HEK293 (cell line): ENCODE results near the gene CDK6.

Experiments
- CTCF ChIA-PET: fragments of 350-600 bp; formaldehyde crosslinking; extraction: SDS; loops from one replicate; lab custom pipeline; 2021; ENCODE audit warnings: antibody characterized with exemption; lab: Yijun Ruan, JAX
- POLR2A ChIA-PET: fragments of 300-600 bp; formaldehyde crosslinking; extraction: SDS; loops from one replicate; lab custom pipeline; 2020; ENCODE audit warnings: antibody characterized with exemption, inconsistent platforms; lab: Yijun Ruan, JAX
- H3K27ac ChIP-seq: fragments of 200-500 bp; sonication (Bioruptor generic); 2 replicates; pipeline ENCODE4 v1.5.1; 2014; ENCODE audit warnings: low read depth, low read length, control low read depth, inconsistent platforms; ENCODE audit errors: extremely low read depth
- H3K36me3 ChIP-seq, 2 experiments: fragments of 200-500 bp in 1 of 2; sonication (Bioruptor generic) in 1 of 2; 1 replicate in 1 of 2; 2 replicates in 1 of 2; pipeline ENCODE4 v1.5.1; 2014 to 2017; ENCODE audit warnings: inconsistent platforms in 2 of 2, low read length in 2 of 2; ENCODE audit not compliant: control insufficient read depth in 2 of 2, insufficient read depth in 1 of 2
- H3K4me1 ChIP-seq: fragments of 200-500 bp; sonication (Bioruptor generic); 2 replicates; pipeline ENCODE4 v1.5.1; 2014; ENCODE audit warnings: mild to moderate bottlenecking, low read length, inconsistent platforms; ENCODE audit not compliant: control insufficient read depth, insufficient read depth
- H3K4me3 ChIP-seq: 2 replicates; pipeline ENCODE4 v1.5.1; 2011; ENCODE audit warnings: low read depth, mild to moderate bottlenecking, control low read depth, low read length, moderate library complexity
- H3K9me3 ChIP-seq: fragments of 200-500 bp; sonication (Bioruptor generic); 2 replicates; pipeline ENCODE4 v1.5.1; 2014; ENCODE audit warnings: low read depth, low read length, inconsistent platforms; ENCODE audit not compliant: control insufficient read depth, insufficient read depth
- GLIS1 ChIP-seq: fragments of 450-650 bp; formaldehyde crosslinking; IDR thresholded peaks from 2 replicates; pipeline ENCODE4 v1.5.1; 2016; ENCODE audit warnings: missing biosample characterization, missing genetic modification characterization
- KLF7 ChIP-seq: fragments of 450-650 bp; formaldehyde crosslinking; IDR thresholded peaks from 2 replicates; pipeline ENCODE4 v1.5.1; 2016; ENCODE audit warnings: missing biosample characterization, missing genetic modification characterization, borderline replicate concordance
- KLF9 ChIP-seq: fragments of 450-650 bp; formaldehyde crosslinking; IDR thresholded peaks from 2 replicates; pipeline ENCODE4 v1.5.1; 2016; ENCODE audit warnings: missing biosample characterization, missing genetic modification characterization, low read depth
- PRDM1 ChIP-seq: fragments of 450-650 bp; formaldehyde crosslinking; IDR thresholded peaks from 2 replicates; pipeline ENCODE4; 2016; ENCODE audit warnings: missing biosample characterization, missing genetic modification characterization
- SCRT1 ChIP-seq: fragments of 450-650 bp; formaldehyde crosslinking; IDR thresholded peaks from 2 replicates; pipeline ENCODE4 v1.5.1; 2016; ENCODE audit warnings: missing biosample characterization, missing genetic modification characterization, borderline replicate concordance
- SP3 ChIP-seq: fragments of 450-650 bp; formaldehyde crosslinking; IDR thresholded peaks from 2 replicates; pipeline ENCODE4 v1.5.1; 2016; ENCODE audit warnings: missing biosample characterization, missing genetic modification characterization
- ZNF10 ChIP-seq: fragments of 450-650 bp; formaldehyde crosslinking; IDR thresholded peaks from 2 replicates; pipeline ENCODE4 v1.5.1; 2017; ENCODE audit warnings: missing biosample characterization, missing genetic modification characterization
- ZNF311 ChIP-seq: fragments of 450-650 bp; formaldehyde crosslinking; IDR thresholded peaks from 2 replicates; pipeline ENCODE4 v1.5.1; 2017; ENCODE audit warnings: missing biosample characterization, missing genetic modification characterization, borderline replicate concordance
- ZNF350 ChIP-seq: fragments of 450-650 bp; formaldehyde crosslinking; IDR thresholded peaks from 2 replicates; pipeline ENCODE4 v1.5.0; 2017; ENCODE audit warnings: missing biosample characterization, mild to moderate bottlenecking, missing genetic modification characterization
- ZNF404 ChIP-seq: fragments of 450-650 bp; formaldehyde crosslinking; IDR thresholded peaks from 2 replicates; pipeline ENCODE4 v1.5.1; 2017; ENCODE audit warnings: missing biosample characterization, missing genetic modification characterization
- ZNF416 ChIP-seq: fragments of 450-650 bp; formaldehyde crosslinking; IDR thresholded peaks from 2 replicates; pipeline ENCODE4 v1.5.1; 2016; ENCODE audit warnings: missing biosample characterization, missing genetic modification characterization
- ZNF501 ChIP-seq: fragments of 450-650 bp; formaldehyde crosslinking; IDR thresholded peaks from 2 replicates; pipeline ENCODE4 v1.5.1; 2016; ENCODE audit warnings: missing biosample characterization, missing genetic modification characterization
- ZNF549 ChIP-seq: fragments of 450-650 bp; IDR thresholded peaks from 2 replicates; pipeline ENCODE4 v1.5.1; 2018; ENCODE audit warnings: missing biosample characterization, missing genetic modification characterization, mild to moderate bottlenecking, inconsistent platforms, moderate library complexity
- ZNF785 ChIP-seq: fragments of 450-650 bp; formaldehyde crosslinking; IDR thresholded peaks from 2 replicates; pipeline ENCODE4 v1.5.1; 2016; ENCODE audit warnings: missing biosample characterization, missing genetic modification characterization
- ZNF830 ChIP-seq: fragments of 450-650 bp; IDR thresholded peaks from 2 replicates; pipeline ENCODE4 v1.5.0; 2018; ENCODE audit warnings: missing biosample characterization, missing genetic modification characterization, low read depth, mild to moderate bottlenecking, moderate library complexity
- ZSCAN23 ChIP-seq: fragments of 450-650 bp; formaldehyde crosslinking; IDR thresholded peaks from 2 replicates; pipeline ENCODE4 v1.5.1; 2016; ENCODE audit warnings: missing biosample characterization, missing genetic modification characterization
- TF ChIP-seq, protein P1 (sequence below): fragments of 450-650 bp; formaldehyde crosslinking; IDR thresholded peaks from 2 replicates; pipeline ENCODE4 v1.5.1; 2016; ENCODE audit warnings: missing biosample characterization, missing genetic modification characterization
- TF ChIP-seq, protein P2 (sequence below): fragments of 450-650 bp; formaldehyde crosslinking; conservative IDR thresholded peaks from 2 replicates; pipeline ENCODE4 v1.5.1; 2016; ENCODE audit warnings: low read depth, missing biosample characterization, missing genetic modification characterization
- TF ChIP-seq, protein P3 (sequence below): fragments of 450-650 bp; formaldehyde crosslinking; IDR thresholded peaks from 2 replicates; pipeline ENCODE4 v1.5.1; 2016; ENCODE audit warnings: missing biosample characterization, missing genetic modification characterization
- TF ChIP-seq, protein P4 (sequence below): fragments of 450-650 bp; formaldehyde crosslinking; IDR thresholded peaks from 2 replicates; pipeline ENCODE4 v1.5.1; 2016; ENCODE audit warnings: missing biosample characterization, missing genetic modification characterization

The CDK6 gene

DNA sequence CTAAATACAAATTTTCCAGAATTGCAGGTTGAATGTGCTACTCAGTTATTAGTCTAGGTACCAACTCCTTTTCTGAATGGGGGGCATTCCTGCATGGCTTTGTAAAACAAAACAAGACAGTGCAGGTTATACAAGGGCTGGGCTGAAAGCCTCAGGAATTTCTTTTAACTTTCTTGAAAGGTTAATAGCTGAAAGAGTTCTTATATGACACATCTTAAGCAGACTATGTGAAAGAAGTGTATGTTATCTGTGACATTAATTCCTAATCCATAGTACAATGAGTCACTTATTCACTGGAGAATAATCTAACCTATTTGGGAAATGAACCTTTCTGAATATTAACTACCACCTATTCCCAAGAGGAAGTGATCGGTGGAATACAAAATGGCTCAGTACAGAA is 130.5 kb downstream of the CDK6 start:
- Histone ChIP-seq H3K4me1 (no peaks in the 10 kb centered on the region), H3K9me3 (no peaks in the 10 kb centered on the region), H3K27ac (no peak overlapping the region), H3K36me3 (no peaks in the 10 kb centered on the region), H3K4me3 (no peak overlapping the region)
- ChIA-PET POLR2A (no interaction called here), CTCF (interaction anchor here (0.6 kb wide), 1 partner anchor 92 kb away, joined by 3 read pairs; no protein-coding TSS in a partner anchor)
- TF ChIP-seq ZSCAN23 (tag by site-specific recombination) = no peak

DNA sequence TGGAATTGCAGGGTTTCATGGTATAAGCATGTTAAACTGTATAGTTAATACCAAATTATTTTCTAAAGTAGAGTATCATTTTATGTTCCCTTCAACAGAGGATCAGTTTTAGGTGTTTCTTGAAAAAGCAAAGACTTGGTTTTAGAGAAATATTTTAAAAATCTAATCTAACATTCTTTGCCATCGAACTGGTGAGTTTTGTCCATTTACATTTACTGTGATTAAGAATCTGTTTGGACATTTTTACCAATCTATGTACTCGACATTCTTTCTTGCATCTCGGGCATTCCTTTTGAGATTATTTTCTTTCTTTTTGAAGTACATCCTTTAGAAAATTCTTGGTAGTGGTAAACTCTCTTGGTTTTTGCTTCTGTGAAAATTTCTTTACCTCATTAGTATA is 131.5 kb downstream of the CDK6 start:
- ChIA-PET CTCF (interaction anchor here (0.7 kb wide), 1 partner anchor 626 kb away, joined by 3 read pairs; no protein-coding TSS in a partner anchor), POLR2A (no interaction called here)
- Histone ChIP-seq H3K27ac (no peak overlapping the region), H3K4me3 (no peak overlapping the region), H3K4me1 (no peaks in the 10 kb centered on the region), H3K9me3 (no peaks in the 10 kb centered on the region), H3K36me3 (no peaks in the 10 kb centered on the region)
- TF ChIP-seq, protein P1, sequence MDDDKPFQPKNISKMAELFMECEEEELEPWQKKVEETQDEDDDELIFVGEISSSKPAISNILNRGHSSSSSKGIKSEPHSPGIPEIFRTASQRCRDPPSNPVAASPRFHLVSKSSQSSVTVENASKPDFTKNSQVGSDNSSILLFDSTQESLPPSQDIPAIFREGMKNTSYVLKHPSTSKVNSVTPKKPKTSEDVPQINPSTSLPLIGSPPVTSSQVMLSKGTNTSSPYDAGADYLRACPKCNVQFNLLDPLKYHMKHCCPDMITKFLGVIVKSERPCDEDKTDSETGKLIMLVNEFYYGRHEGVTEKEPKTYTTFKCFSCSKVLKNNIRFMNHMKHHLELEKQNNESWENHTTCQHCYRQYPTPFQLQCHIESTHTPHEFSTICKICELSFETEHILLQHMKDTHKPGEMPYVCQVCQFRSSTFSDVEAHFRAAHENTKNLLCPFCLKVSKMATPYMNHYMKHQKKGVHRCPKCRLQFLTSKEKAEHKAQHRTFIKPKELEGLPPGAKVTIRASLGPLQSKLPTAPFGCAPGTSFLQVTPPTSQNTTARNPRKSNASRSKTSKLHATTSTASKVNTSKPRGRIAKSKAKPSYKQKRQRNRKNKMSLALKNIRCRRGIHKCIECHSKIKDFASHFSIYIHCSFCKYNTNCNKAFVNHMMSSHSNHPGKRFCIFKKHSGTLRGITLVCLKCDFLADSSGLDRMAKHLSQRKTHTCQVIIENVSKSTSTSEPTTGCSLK (tag by site-specific recombination) = no peak
- TF ChIP-seq KLF7 (tag by site-specific recombination) (no peak), ZNF311 (no peak), ZNF830 (tag by site-specific recombination) (no peak), SP3 (tag by site-specific recombination) (no peak), SCRT1 (tag by site-specific recombination) (no peak), ZNF549 (tag by site-specific recombination) (no peak), ZNF404 (tag by site-specific recombination) (no peak)

DNA sequence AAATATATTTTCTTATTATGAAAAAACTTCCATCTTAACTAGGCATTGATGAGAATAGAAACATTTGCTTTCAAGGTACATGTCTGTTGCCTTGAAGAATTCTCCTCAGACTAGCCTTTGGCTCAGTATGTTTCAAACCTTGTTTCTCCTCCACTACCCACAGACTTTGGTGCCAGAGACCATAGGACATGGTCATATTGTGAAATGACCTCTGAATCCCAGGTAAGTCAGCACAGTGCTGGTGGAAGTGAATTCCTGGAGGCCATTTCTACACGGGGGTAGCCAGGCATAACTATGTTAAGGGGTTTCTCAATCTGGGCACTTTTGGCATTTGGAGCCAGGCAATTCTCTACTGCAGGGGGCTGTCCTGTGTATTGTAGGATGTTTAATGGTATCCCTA is 133.8 kb downstream of the CDK6 start:
- TF ChIP-seq ZNF10 (no peak), ZSCAN23 (tag by site-specific recombination) (no peak), ZNF501 (tag by site-specific recombination) (no peak), ZNF416 (tag by site-specific recombination) (no peak), ZNF350 (no peak), KLF9 (tag by site-specific recombination) (no peak), PRDM1 (tag by site-specific recombination) (no peak), ZNF785 (tag by site-specific recombination) (no peak), GLIS1 (tag by site-specific recombination) (no peak)
- TF ChIP-seq, protein P2, sequence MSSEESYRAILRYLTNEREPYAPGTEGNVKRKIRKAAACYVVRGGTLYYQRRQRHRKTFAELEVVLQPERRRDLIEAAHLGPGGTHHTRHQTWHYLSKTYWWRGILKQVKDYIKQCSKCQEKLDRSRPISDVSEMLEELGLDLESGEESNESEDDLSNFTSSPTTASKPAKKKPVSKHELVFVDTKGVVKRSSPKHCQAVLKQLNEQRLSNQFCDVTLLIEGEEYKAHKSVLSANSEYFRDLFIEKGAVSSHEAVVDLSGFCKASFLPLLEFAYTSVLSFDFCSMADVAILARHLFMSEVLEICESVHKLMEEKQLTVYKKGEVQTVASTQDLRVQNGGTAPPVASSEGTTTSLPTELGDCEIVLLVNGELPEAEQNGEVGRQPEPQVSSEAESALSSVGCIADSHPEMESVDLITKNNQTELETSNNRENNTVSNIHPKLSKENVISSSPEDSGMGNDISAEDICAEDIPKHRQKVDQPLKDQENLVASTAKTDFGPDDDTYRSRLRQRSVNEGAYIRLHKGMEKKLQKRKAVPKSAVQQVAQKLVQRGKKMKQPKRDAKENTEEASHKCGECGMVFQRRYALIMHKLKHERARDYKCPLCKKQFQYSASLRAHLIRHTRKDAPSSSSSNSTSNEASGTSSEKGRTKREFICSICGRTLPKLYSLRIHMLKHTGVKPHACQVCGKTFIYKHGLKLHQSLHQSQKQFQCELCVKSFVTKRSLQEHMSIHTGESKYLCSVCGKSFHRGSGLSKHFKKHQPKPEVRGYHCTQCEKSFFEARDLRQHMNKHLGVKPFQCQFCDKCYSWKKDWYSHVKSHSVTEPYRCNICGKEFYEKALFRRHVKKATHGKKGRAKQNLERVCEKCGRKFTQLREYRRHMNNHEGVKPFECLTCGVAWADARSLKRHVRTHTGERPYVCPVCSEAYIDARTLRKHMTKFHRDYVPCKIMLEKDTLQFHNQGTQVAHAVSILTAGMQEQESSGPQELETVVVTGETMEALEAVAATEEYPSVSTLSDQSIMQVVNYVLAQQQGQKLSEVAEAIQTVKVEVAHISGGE = no peak
- TF ChIP-seq, protein P3, sequence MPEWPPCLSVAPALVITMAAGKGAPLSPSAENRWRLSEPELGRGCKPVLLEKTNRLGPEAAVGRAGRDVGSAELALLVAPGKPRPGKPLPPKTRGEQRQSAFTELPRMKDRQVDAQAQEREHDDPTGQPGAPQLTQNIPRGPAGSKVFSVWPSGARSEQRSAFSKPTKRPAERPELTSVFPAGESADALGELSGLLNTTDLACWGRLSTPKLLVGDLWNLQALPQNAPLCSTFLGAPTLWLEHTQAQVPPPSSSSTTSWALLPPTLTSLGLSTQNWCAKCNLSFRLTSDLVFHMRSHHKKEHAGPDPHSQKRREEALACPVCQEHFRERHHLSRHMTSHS (tag by site-specific recombination) = no peak
- TF ChIP-seq, protein P4, sequence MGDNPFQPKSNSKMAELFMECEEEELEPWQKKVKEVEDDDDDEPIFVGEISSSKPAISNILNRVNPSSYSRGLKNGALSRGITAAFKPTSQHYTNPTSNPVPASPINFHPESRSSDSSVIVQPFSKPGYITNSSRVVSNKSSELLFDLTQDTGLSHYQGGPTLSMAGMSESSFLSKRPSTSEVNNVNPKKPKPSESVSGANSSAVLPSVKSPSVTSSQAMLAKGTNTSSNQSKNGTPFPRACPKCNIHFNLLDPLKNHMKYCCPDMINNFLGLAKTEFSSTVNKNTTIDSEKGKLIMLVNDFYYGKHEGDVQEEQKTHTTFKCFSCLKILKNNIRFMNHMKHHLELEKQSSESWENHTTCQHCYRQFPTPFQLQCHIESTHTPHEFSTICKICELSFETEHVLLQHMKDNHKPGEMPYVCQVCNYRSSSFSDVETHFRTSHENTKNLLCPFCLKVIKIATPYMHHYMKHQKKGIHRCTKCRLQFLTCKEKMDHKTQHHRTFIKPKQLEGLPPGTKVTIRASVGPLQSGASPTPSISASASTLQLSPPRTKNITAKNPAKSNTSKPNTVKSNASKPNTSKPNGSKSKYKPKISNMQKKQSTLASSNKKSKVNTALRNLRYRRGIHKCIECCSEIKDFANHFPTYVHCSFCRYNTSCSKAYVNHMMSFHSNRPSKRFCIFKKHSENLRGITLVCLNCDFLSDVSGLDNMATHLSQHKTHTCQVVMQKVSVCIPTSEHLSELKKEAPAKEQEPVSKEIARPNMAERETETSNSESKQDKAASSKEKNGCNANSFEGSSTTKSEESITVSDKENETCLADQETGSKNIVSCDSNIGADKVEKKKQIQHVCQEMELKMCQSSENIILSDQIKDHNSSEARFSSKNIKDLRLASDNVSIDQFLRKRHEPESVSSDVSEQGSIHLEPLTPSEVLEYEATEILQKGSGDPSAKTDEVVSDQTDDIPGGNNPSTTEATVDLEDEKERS (tag by site-specific recombination) = no peak
- H3K27ac ChIP-seq = no peak overlapping the region
- no peaks in the 10 kb centered on the region for H3K9me3 ChIP-seq
- POLR2A ChIA-PET = no interaction called here
- no peak overlapping the region for H3K4me3 ChIP-seq
- no peaks in the 10 kb centered on the region for H3K36me3 ChIP-seq
- H3K4me1 ChIP-seq = no peaks in the 10 kb centered on the region
- CTCF ChIA-PET = interaction anchor here (1.6 kb wide), 1 partner anchor 131 kb away, joined by 3 read pairs; no protein-coding TSS in a partner anchor
